Femur (tissue), 1 donor: ENCODE data around the gene MOGAT2.

Experiments
- DNase-seq: peaks from one replicate; pipeline ENCODE4 v3.0.0-alpha.2; 2017

Gene MOGAT2

GRCh38 chr11:75781831-75782230, 64.2 kb downstream of the MOGAT2 start:
- no peak for DNase-seq
